Spleen (tissue), 7 donors: Measurements from ENCODE around the gene CNIH2.

Experiments used
- CTCF ChIP-seq, 11 experiments: fragments of 200-600 bp in 7 of 11; fragments of 450-650 bp in 4 of 11; sonication (generic) in 4 of 11; IDR thresholded peaks in 8 of 11; conservative IDR thresholded peaks in 3 of 11; 1 replicate in 7 of 11; 2 replicates in 4 of 11; pipeline versions ENCODE4 v1.4.0 to v1.8.0; 2016 to 2021; ENCODE audit warnings: antibody characterized with exemption in 11 of 11, inconsistent platforms in 4 of 11, mild to moderate bottlenecking in 1 of 11
- POLR2AphosphoS5 ChIP-seq, 3 donors: sonication (generic); formaldehyde crosslinking; IDR thresholded peaks; one replicate each; pipeline ENCODE4 v1.5.1; 2017; ENCODE audit warnings: antibody characterized with exemption in 3 of 3
- donor health status: DM: no; HTN: no; CAD: no; lungs with moderate emphysema.
- donor health status: DM: no; HTN: no; CAD: no.
- donor health status: DM: no; HTN: no; CAD: no.

DNA sequence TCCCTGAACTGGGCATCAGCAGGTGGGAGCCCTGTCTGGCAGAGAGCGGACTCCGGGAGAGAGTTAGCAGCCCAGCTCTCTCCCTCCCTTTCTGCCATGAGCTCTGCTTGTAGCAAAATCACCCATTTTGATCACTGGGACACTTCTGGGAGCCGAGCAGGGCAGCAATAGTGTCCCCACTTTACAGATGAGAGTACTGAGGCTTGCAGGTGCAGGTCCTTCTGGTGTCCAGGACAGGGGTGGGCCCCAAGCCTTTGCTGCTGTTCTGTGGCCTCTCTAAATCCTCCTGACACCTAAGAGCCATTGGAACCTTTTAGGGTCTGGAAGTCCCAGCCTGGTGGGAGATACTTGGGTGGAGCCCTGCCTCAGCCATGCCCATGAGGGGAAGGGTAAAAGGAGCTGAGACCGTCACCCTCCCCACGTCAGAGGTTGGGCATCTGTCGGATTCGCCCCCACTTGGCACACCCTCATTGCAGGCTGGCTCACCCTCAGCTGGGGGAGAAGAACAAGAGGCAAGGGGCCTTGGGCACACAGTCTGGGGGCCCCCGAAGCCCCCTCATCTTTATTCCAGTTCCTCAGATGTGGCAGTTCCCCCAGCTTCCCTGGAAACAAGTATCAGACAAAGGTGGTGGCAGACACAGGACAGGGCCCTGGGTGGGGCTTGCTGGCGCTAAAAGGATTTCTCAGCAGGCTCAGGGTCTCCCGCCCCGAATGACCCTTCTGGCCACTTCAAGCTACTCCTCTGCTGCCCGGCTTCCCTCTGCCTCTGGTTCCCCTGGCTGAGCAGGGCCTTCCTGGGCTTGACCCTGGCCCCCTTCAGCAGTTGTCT, 53.8 kb downstream of the CNIH2 start:
- no peak for TF ChIP-seq CTCF (IDR thresholded peaks at IDR 0.05 in 8 of 11, conservative IDR thresholded peaks at IDR 0.05 in 3 of 11)
- no peak for TF ChIP-seq POLR2AphosphoS5 (IDR thresholded peaks at IDR 0.05)
